ENCODE results near the gene CSF2. TPM values are rescaled to one million over a fixed set of nuclear protein-coding genes. Genes with fewer than 3 reads are reported as not detected.

Gene CSF2
- total and polyA plus RNA-seq, 2 of the 4 experiments (the other 2 are of a cell fraction): 0.31 TPM; not detected in 1

DNA sequence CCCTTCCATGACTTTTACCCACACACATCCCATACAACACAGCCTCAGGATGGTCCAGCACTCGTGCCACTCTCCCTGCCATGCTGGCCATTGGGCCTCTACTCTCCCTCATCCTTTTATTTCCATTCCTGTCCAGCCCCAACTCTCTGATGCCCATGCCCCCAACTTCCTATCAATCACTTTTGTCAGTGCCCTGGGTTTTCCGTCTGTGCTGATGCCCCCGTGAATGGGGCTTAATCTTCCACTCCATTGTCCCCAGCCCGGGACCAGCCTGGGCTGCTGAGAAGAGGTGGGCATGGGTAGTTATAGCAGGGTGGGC is 49.5 kb upstream of the CSF2 start (continued):
- TF ChIP-seq CHD1 (IDR thresholded peaks at IDR 0.05; ENCODE audit: low read depth, low read length) (no peak), MAZ (IDR thresholded peaks at IDR 0.05; ENCODE audit: borderline replicate concordance, low read depth, low read length) (no peak)
- TF ChIP-seq, protein P1, sequence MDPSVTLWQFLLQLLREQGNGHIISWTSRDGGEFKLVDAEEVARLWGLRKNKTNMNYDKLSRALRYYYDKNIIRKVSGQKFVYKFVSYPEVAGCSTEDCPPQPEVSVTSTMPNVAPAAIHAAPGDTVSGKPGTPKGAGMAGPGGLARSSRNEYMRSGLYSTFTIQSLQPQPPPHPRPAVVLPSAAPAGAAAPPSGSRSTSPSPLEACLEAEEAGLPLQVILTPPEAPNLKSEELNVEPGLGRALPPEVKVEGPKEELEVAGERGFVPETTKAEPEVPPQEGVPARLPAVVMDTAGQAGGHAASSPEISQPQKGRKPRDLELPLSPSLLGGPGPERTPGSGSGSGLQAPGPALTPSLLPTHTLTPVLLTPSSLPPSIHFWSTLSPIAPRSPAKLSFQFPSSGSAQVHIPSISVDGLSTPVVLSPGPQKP (IDR thresholded peaks at IDR 0.05; ENCODE audit: borderline replicate concordance, low read depth, low read length): no peak

DNA sequence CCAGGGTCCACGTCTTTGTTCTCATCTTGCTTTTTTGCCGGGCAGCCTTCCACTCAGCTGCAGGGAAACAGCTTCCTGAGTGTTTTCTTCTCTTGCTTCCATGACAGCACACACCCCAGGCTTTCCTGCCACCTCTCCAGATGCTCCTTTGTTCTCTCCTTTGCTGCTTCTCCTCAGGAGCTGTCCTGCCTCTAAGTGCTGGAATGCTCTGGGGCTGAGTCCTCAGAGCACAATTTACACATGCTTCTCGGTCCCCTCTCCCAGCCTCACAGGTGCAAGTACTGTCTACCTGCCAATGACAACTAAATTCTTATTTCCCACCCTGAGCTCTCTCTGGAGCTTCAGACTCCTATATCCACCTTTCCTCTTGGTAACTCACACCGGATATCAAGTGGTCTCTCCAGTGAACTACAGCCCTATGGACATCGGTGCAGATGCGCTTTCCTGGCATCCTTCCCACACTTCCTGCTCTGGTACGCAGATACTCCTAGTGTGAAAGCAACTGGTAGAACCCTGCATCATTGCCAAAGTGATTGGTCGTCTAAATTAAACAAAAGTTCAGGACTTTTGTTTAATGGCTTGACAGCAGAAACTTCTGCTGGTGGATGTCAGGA is 48.7 kb upstream of the CSF2 start:
- H3K4me3 ChIP-seq (ENCODE audit: insufficient read depth, low read depth, low read length): no peak overlapping the region
- WGBS, 2 experiments (ENCODE audit: extremely low coverage in 2 of 2, insufficient read length in 1 of 2): 59% methylated on average over 6 of the region's 8 CpGs; no CpG with 5 or more reads in 1 of the 2 experiments
- no peaks in the 10 kb centered on the region for H3K36me3 ChIP-seq (ENCODE audit: control insufficient read depth, insufficient read depth, low read length)
- H3K23ac ChIP-seq (ENCODE audit: low read depth, low read length): no peak overlapping the region
- H2AK9ac ChIP-seq (replicated peaks; ENCODE audit: low read depth, low read length, poor library complexity): no peak overlapping the region
- POLR2A ChIA-PET (ENCODE audit: unreplicated experiment): no interaction called here
- H3K4ac ChIP-seq (ENCODE audit: low read depth, low read length): no peak overlapping the region
- in situ Hi-C loops (cut with MboI; ENCODE audit: low sequenced_read_pairs): no loop called here
- no peak overlapping the region for H4K91ac ChIP-seq (ENCODE audit: insufficient read depth, low read depth, low read length)
- dilution Hi-C loops (cut with HindIII; ENCODE audit: low sequenced_read_pairs, unreplicated experiment): no loop called here
- no peak overlapping the region for H2BK20ac ChIP-seq (ENCODE audit: low read depth, low read length)
- H3K9ac ChIP-seq (ENCODE audit: low read depth, low read length): no peak overlapping the region
- no peak overlapping the region for H3K18ac ChIP-seq (ENCODE audit: low read depth, low read length)
- no peak overlapping the region for H2BK5ac ChIP-seq (ENCODE audit: low read depth, low read length, poor library complexity, severe bottlenecking)
- H3K79me1 ChIP-seq (ENCODE audit: low read depth in 1 of 2, low read length in 2 of 2): no peaks in the 10 kb centered on the region
- CTCF ChIA-PET: no interaction called here
- BruUV-seq (replicated peaks): no TSS peak
- no peak overlapping the region for H4K8ac ChIP-seq (ENCODE audit: low read depth in 2 of 2, low read length in 2 of 2)
- H3K27ac ChIP-seq (ENCODE audit: insufficient read depth, low read length): no peak overlapping the region
- H2BK120ac ChIP-seq (ENCODE audit: low read depth, low read length): no peak overlapping the region
- no peak overlapping the region for H2BK15ac ChIP-seq (ENCODE audit: low read depth, low read length)
- no peaks in the 10 kb centered on the region for H3K4me1 ChIP-seq (ENCODE audit: control insufficient read depth, insufficient read depth, low read length)
- H3K4me2 ChIP-seq (ENCODE audit: low read depth, low read length): no peak overlapping the region
- no peaks in the 10 kb centered on the region for H3K9me1 ChIP-seq (ENCODE audit: insufficient read depth, low read length)
- H3K27me3 ChIP-seq (ENCODE audit: control insufficient read depth, insufficient read depth, low read length): peaks cover 12% of the 10 kb centered on the region
- no peaks in the 10 kb centered on the region for H4K20me1 ChIP-seq (ENCODE audit: insufficient read depth, low read length)
- no peak overlapping the region for H2AK5ac ChIP-seq (ENCODE audit: low read depth, low read length)
- ATAC-seq (ENCODE audit: low read depth) (no peak), DNase-seq (no peak)
- H4K5ac ChIP-seq (ENCODE audit: low read depth, low read length): no peak overlapping the region
- H3K14ac ChIP-seq (replicated peaks; ENCODE audit: low read depth, low read length): no peak overlapping the region
- no peaks in the 10 kb centered on the region for H3K9me3 ChIP-seq (ENCODE audit: control insufficient read depth, insufficient read depth, low read length)
- H3K56ac ChIP-seq (ENCODE audit: extremely low read depth, insufficient read depth, low read length): no peak overlapping the region
- intact Hi-C loops (cut with micrococcal nuclease): no loop called here
- H2AFZ ChIP-seq (replicated peaks; ENCODE audit: low read length, poor library complexity): no peak overlapping the region
- TF ChIP-seq FOS (IDR thresholded peaks at IDR 0.05; ENCODE audit: low read depth, low read length) (no peak), BHLHE40 (IDR thresholded peaks at IDR 0.05; ENCODE audit: low read depth, low read length) (no peak), RAD21 (IDR thresholded peaks at IDR 0.05; ENCODE audit: low read length) (no peak), MAZ (IDR thresholded peaks at IDR 0.05; ENCODE audit: borderline replicate concordance, low read depth, low read length) (no peak), MXI1 (IDR thresholded peaks at IDR 0.05; ENCODE audit: borderline replicate concordance, low read depth, low read length) (no peak), CHD1 (IDR thresholded peaks at IDR 0.05; ENCODE audit: low read depth, low read length) (no peak), NFE2L2 (IDR thresholded peaks at IDR 0.05; ENCODE audit: low read depth, low read length) (no peak), SMC3 (IDR thresholded peaks at IDR 0.05; ENCODE audit: low read depth, low read length) (no peak)
- TF ChIP-seq, protein P1 (IDR thresholded peaks at IDR 0.05; ENCODE audit: borderline replicate concordance, low read depth, low read length): no peak
- TF ChIP-seq, protein P2, sequence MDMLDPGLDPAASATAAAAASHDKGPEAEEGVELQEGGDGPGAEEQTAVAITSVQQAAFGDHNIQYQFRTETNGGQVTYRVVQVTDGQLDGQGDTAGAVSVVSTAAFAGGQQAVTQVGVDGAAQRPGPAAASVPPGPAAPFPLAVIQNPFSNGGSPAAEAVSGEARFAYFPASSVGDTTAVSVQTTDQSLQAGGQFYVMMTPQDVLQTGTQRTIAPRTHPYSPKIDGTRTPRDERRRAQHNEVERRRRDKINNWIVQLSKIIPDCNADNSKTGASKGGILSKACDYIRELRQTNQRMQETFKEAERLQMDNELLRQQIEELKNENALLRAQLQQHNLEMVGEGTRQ (IDR thresholded peaks at IDR 0.05; ENCODE audit: low read depth, low read length): no peak
- TF ChIP-seq, protein P3, sequence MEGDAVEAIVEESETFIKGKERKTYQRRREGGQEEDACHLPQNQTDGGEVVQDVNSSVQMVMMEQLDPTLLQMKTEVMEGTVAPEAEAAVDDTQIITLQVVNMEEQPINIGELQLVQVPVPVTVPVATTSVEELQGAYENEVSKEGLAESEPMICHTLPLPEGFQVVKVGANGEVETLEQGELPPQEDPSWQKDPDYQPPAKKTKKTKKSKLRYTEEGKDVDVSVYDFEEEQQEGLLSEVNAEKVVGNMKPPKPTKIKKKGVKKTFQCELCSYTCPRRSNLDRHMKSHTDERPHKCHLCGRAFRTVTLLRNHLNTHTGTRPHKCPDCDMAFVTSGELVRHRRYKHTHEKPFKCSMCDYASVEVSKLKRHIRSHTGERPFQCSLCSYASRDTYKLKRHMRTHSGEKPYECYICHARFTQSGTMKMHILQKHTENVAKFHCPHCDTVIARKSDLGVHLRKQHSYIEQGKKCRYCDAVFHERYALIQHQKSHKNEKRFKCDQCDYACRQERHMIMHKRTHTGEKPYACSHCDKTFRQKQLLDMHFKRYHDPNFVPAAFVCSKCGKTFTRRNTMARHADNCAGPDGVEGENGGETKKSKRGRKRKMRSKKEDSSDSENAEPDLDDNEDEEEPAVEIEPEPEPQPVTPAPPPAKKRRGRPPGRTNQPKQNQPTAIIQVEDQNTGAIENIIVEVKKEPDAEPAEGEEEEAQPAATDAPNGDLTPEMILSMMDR (conservative IDR thresholded peaks at IDR 0.05; ENCODE audit: low read depth, low read length): no peak
